WTC11 (cell line): ENCODE results near the gene AQP9.

Source experiments
- AFF4 ChIP-seq: sonication (generic); formaldehyde crosslinking; IDR thresholded peaks from 2 replicates; pipeline ENCODE4 v1.8.1; 2023; ENCODE audit warnings: mild to moderate bottlenecking, missing genetic modification reagents, borderline replicate concordance
- ATF1 ChIP-seq: sonication (generic); formaldehyde crosslinking; IDR thresholded peaks from 2 replicates; pipeline ENCODE4 v1.8.1; 2023; ENCODE audit warnings: mild to moderate bottlenecking, moderate library complexity, missing genetic modification reagents
- CREB1 ChIP-seq: sonication (generic); formaldehyde crosslinking; IDR thresholded peaks from 2 replicates; pipeline ENCODE4 v1.8.0; 2023; ENCODE audit warnings: mild to moderate bottlenecking, missing genetic modification reagents
- CREM ChIP-seq: sonication (generic); formaldehyde crosslinking; IDR thresholded peaks from 2 replicates; pipeline ENCODE4 v1.8.1; 2022; ENCODE audit warnings: mild to moderate bottlenecking, missing genetic modification reagents, moderate library complexity
- CTCF ChIP-seq: fragments of 200-600 bp; IDR thresholded peaks from 2 replicates; pipeline ENCODE4 v1.8.0; 2022; ENCODE audit warnings: antibody characterized with exemption
- FOXJ3 ChIP-seq: sonication (generic); formaldehyde crosslinking; IDR thresholded peaks from 2 replicates; pipeline ENCODE4 v1.9.0; 2021; ENCODE audit warnings: missing genetic modification reagents, mild to moderate bottlenecking, borderline replicate concordance
- KAT7 ChIP-seq: sonication (generic); formaldehyde crosslinking; IDR thresholded peaks from 2 replicates; pipeline ENCODE4 v1.8.1; 2023; ENCODE audit warnings: missing genetic modification reagents, mild to moderate bottlenecking, borderline replicate concordance
- MAX ChIP-seq: sonication (generic); formaldehyde crosslinking; IDR thresholded peaks from 2 replicates; pipeline ENCODE4 v1.8.0; 2022; ENCODE audit warnings: mild to moderate bottlenecking, missing genetic modification reagents
- SMAD4 ChIP-seq: sonication (generic); formaldehyde crosslinking; IDR thresholded peaks from 2 replicates; pipeline ENCODE4 v1.8.0; 2022; ENCODE audit warnings: mild to moderate bottlenecking, missing genetic modification reagents
- STAT6 ChIP-seq: sonication (generic); formaldehyde crosslinking; conservative IDR thresholded peaks from 2 replicates; pipeline ENCODE4 v1.8.1; 2023; ENCODE audit warnings: mild to moderate bottlenecking, low read depth, missing genetic modification reagents, moderate library complexity
- TEAD4 ChIP-seq: sonication (generic); formaldehyde crosslinking; IDR thresholded peaks from 2 replicates; pipeline ENCODE4 v1.8.0; 2022; ENCODE audit warnings: mild to moderate bottlenecking, missing genetic modification reagents
- USF2 ChIP-seq: sonication (generic); formaldehyde crosslinking; IDR thresholded peaks from 2 replicates; pipeline ENCODE4 v1.8.1; 2023; ENCODE audit warnings: mild to moderate bottlenecking, missing genetic modification reagents, moderate library complexity
- ZNF263 ChIP-seq: sonication (generic); formaldehyde crosslinking; IDR thresholded peaks from 2 replicates; pipeline ENCODE4 v1.8.1; 2022; ENCODE audit warnings: low read depth, mild to moderate bottlenecking, moderate library complexity, missing genetic modification reagents
- TF ChIP-seq, protein P1 (sequence below): sonication (generic); formaldehyde crosslinking; IDR thresholded peaks from 2 replicates; pipeline ENCODE4 v1.8.1; 2023; ENCODE audit warnings: mild to moderate bottlenecking, missing genetic modification reagents

GRCh38 chr15:58233341-58233740 lies 95.2 kb downstream of the AQP9 start:
- TF ChIP-seq CTCF, result no peak
- TF ChIP-seq, protein P1, sequence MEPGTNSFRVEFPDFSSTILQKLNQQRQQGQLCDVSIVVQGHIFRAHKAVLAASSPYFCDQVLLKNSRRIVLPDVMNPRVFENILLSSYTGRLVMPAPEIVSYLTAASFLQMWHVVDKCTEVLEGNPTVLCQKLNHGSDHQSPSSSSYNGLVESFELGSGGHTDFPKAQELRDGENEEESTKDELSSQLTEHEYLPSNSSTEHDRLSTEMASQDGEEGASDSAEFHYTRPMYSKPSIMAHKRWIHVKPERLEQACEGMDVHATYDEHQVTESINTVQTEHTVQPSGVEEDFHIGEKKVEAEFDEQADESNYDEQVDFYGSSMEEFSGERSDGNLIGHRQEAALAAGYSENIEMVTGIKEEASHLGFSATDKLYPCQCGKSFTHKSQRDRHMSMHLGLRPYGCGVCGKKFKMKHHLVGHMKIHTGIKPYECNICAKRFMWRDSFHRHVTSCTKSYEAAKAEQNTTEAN (CRISPR knock-in tag), result no peak
- TF ChIP-seq USF2 (CRISPR knock-in tag), result no peak
- TF ChIP-seq FOXJ3 (CRISPR knock-in tag), result no peak
- TF ChIP-seq SMAD4 (CRISPR knock-in tag), result no peak
- TF ChIP-seq STAT6, result no peak
- no peak for TF ChIP-seq KAT7 (CRISPR knock-in tag)
- no peak for TF ChIP-seq ATF1 (CRISPR knock-in tag)
- no peak for TF ChIP-seq AFF4
- TF ChIP-seq CREM (CRISPR knock-in tag), result no peak
- TF ChIP-seq CREB1 (CRISPR knock-in tag), result no peak
- no peak for TF ChIP-seq MAX (CRISPR knock-in tag)
- TF ChIP-seq TEAD4, result no peak
- TF ChIP-seq ZNF263 (CRISPR knock-in tag), result no peak
